Measurements from ENCODE around the gene WRAP73.

Gene WRAP73

GRCh38 chr1:3664700-3665375 is 14.9 kb upstream of the WRAP73 start:
- DNase-seq = no peak

- no peak for DNase-seq
Observed at GRCh38 chr1:3663999-3664699, 14.2 kb upstream of the WRAP73 start.

GRCh38 chr1:3662080-3662671 is 12.3 kb upstream of the WRAP73 start:
- no peak for DNase-seq

DNA sequence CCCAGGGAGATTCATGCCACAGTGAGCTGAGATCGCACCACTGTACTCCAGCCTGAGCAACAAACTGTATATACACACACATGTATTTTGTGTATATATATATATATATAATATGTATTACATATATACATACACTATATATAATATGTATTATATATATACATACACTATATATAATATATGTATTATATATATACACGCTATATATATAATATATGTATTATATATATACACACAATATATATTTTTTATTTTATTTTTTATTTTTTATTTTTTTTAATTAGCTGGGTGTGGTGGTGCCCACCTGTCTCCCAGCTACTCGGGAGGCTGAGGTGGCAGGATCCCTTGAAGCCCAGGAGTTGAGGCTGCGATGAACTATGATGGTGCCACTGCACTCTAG is 11.7 kb upstream of the WRAP73 start:
- no peak for DNase-seq

DNA sequence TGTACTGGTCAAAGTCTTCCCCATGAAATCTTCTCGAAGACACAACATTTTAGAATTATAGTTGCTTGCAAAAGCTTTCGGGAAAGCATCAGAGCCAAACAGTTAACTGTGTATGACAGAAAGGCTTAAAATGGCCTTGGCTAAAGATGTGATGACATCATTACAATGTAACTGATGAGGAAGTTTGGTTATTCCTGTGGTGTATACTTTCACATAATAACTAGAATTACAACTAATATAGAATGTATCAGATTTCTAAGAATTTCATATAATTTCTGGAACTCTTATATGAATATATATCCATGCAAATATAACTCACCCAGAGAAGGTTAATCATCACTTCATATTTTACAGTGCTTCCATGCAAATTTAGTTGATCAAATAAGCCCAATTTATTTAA is 10.8 kb upstream of the WRAP73 start:
- peak; percentile 9 for DNase-seq

DNA sequence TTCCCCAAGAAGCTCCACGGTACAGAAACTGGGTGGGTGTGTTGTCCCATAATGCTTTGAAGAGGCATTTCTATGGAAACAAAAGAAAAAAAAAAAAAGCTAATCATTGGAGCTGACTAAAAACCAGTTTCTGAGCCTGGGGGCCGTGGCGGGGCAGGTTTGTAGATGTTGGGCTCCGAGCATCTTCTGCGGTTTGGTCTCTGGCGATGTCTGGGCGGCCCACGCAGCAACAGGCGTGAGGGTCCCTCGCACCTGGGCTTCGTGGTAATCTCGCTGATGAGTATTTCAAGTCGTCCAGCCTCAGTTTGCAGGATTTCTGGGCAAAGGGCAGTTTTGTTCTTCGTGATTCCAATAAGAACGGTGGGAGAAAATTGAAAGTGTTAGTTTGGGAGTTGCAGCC is 9.2 kb upstream of the WRAP73 start:
- no peak for DNase-seq

DNA sequence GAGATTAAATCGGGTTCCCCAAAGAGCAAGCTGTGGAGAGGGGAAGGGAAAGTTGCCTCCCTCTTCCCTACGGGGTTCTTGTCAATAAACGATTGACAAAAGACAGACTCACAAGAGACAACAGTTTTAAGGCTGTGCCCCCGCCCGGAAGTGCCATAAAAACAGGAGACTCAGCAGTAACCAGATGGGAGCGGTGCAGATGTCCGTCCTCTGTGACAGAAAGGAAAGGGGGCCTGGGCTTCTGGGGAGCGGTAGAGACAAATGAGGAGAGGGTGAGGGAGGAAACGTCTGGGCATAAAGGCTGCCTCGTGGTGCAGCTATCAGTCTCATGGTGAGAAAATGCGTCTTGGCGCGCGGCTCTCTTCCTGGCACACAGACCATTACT is 8.3 kb upstream of the WRAP73 start:
- no peak for DNase-seq

DNA sequence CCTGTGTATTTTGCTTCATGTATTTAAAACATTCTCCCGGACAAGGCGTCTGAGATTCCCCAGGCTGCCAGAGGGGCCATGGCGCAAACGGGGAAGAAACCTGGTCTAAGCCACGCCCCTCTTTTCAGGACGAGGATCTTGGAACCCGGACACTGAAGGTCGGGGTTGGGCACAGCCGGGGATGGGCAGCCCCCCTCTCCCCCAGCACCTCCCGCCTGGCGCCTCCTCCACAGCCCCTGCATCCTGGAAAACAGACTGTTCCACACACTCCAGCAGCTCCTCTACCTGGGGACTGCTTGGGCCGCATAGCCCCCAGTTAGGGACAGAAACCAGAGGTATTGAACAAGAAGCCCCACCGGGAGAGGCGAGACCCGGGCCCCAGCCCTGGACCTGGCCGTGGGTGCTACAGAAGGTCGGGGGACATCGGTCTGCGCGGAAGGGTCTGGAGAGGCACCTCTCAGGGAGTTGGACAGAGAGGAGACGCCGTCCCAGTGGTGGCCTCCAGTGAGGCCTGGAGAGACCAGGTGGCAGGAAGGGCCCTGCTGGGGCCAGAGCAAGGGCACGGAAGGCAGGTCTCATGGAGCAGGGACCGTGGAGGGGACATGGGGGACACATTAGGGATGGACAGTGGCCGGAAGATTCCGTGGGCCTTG is 7.8 kb upstream of the WRAP73 start:
- DNase-seq = no peak

DNA sequence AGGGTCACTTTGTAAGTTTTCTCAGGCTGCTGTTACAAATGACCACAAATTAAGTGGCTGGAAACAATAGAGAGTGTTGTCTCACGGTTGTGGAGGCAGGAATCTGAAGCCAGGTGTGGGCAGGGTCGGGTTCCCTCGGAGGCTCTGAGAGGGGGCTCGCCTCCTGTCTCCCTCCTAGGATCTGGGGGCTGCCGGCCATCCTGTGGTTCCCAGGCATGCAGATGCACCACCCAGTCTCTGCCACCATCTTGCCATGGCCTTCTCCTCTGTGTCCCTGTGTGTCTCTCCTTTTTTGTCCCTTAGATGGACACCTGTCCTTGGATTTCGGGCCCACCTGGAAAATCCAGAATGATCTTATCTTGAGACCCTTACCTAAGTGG is 7.2 kb upstream of the WRAP73 start:
- no peak for DNase-seq

- DNase-seq = no peak
Observed at GRCh38 chr1:3656450-3657095, 6.7 kb upstream of the WRAP73 start.

- DNase-seq = no peak
Observed at GRCh38 chr1:3654549-3655281, 4.8 kb upstream of the WRAP73 start.

GRCh38 chr1:3653286-3653618 is 3.3 kb upstream of the WRAP73 start:
- DNase-seq = no peak

DNA sequence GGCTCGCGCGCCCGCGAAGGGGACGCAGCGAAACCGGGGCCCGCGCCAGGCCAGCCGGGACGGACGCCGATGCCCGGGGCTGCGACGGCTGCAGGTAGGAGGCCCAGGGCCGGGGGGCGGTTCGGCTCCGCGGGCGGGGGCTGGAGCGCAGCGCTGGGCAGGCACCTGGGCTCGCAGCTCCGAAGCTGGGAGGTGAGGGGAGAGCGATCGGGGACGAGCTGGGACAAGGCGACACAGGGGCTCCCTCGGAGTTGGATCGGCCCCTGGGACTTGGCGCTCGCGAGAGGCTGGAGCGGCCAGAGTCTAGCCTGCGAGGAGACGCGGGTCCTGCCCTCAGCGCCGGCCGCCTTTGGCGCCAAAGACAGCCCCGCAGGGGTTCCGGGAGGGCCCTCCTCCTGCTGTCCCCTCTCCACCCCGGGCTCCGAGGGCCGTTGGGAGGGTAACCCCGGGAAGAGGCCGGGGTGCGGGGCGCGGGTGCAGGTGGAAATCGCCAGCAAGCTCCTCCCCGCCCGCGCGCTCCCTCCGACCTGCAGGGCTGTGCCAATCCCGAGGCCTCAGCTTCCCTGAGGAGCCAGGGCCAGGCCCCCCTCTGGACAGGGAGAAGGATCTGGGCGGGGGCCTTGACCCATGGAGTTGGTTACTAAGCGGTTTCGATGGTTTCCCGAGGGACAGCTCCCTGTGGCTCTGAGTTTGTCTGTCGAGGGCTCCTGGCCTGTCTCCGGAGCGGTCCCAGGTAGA is 2.8 kb upstream of the WRAP73 start:
- no peak for DNase-seq

GRCh38 chr1:3651930-3652547 is 2.1 kb upstream of the WRAP73 start, which contains the start of gene TP73:
TSS of gene TP73 (plus strand) at chr1:3652516. CDS start at chr1:3682366, 29,850 bp downstream.
- DNase-seq = no peak

DNA sequence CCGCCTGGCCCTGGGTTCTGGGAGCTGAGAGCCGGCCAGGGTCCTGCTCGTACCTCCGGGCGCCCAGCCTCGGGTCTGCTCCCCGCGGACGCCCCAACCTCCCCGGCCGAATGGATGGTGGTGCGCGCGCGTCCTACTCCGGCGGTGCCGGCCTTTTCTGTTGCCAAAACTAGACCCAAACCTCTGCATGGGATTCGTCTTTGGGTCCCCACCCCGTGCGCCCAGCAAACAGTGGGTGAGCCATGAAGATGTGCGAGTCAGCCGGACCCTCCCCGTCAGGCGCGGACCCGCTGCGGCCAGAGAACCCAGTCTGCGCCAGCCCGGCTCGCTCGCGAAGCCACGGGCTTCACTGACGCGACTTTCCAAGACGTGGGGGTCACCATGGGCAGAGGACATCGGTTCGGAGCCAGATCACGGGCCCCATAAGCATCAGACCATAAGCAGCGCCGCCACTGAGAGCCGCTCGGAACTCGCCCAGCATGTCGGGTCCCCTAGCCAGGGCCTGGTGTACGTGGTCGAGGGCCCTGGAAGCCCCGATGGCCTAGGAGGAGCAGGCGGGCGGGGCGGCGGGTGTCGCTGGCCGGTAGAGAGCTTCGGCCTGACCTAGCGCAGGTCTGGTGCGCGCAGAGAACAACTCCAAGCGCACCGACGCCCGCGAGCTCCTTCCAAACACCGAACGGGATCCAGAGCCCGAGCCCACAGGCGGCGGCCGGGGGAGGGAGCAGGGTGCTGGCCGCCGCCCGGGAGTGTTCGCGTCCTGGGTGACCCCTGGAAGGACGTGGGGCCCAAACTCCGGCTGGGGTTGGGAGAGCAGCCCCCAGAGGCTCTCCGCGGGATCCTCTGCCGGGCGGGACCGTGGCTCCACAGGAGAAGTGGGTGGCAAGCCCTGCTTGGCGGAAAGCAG is 1.4 kb upstream of the WRAP73 start:
- no peak for DNase-seq

DNA sequence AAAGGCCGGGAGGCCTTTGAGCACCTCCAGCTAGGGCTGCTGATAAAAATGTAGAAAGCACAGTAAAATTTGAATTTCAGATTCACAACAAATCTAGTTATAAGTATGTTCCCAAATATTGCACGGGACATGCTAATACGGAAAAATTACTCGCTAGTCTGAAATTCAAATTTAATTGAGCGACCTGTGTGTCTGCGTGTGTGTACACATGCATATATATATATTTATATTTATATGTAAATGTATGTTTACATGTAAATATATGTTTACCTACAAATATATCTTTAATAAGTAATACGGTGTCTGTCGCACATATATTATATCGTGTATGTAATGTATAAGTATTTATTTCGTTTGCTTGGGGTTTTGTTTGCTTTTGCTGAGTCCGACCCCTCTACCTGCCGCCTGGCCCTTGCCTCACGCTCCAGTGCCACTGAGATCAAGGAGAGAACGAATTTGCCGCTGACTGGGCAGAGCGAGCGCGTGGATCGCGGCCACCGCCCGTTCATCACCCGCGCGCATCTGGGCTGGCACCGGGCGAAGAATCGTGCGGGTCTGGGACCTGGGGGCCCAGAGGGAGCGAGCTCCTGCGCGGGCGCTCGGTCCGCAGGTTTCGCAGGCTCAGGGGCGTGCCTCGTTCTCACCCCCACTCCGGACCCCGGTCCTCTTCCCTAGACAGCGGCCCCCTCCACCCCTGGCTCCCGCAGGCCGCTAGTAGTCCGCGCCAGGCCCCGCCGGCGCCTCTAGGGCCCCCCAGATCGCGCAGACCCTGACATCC is 534 bp upstream of the WRAP73 start:
- no peak for DNase-seq

DNA sequence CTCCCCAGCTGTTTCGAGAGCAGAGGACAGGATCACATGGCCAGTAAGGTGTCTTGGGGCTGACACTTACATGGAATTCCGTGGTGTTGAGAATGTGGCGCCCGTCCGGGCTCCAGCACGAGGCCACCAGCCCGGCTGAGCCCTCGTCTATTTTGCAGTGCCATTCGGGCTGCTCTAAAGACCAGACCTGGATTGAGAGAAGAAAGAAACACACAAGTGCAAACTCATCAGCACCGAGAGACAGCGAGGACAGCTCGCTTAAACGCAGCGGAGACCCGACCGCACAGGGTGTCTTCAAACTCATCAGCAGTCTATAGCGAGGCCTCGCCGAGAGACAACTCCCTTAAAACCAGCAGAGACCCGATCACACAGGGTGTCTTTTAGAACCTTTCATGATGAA is 3.3 kb downstream of the WRAP73 start:
- no peak for DNase-seq

- no peak for DNase-seq
Observed at GRCh38 chr1:3645666-3646355, 4.1 kb downstream of the WRAP73 start.

DNA sequence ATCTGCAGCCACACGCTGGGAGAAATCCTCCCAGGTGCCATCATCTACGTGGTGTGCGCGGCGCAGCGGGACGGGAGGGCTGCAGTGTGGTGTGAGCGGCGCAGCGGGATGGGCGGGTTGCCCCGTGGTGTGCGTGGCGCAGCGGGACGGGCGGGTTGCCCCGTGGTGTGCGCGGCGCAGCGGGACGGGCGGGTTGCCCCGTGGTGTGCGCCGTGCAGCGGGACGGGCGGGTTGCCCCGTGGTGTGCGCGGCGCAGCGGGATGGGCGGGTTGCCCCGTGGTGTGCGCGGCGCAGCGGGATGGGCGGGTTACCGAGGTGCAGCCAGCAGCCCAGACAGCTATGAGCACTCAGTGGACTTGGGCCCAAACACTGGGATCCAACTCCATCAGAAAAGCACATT is 4.7 kb downstream of the WRAP73 start:
- DNase-seq = no peak
